HG02870 (cell line): ENCODE results near the gene TSPAN1.

Experiments used
- ATAC-seq: cut with Tn5 transposase; IDR thresholded peaks from one replicate; pipeline ENCODE4 v1.9.1; 2021; ENCODE audit warnings: mild to moderate bottlenecking, moderate library complexity; ENCODE audit not compliant: unreplicated experiment

TSPAN1 gene, protein sequence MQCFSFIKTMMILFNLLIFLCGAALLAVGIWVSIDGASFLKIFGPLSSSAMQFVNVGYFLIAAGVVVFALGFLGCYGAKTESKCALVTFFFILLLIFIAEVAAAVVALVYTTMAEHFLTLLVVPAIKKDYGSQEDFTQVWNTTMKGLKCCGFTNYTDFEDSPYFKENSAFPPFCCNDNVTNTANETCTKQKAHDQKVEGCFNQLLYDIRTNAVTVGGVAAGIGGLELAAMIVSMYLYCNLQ

DNA sequence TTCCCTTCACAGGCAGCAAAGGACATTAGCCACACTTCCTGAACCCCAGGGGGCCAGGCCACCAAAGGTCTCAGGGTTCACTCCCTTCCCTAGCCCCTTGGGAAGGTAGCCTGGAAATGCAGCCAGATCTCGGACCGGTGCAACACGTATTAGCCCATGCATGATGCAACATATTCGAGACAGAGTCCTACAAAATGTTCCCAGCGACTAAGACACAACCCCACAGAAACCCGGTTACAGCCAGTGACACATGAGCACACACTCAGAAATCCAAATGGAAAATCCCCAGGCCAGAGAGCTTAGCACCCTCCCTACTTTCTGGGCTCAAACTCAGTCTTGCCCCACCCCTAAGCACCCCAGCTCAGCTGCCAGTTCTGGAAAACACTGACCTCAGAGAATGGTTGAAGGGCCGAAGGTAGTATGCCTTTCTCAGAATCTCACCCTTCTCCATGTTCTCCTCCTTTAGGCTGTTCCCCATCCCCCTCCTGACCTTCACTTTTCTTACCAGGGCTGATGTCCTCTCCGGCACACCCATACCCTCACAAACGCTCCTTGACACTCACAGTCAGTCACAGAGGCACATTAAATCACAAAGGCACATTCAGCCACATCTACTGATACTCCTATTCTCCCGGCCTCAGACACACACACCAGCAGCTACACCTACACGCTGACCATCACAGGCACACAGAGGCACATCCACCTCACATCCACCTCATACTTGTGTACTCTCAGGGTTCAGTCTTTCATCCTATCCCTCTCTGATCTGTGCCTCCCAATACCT is at the start of gene TSPAN1:
Gene TSPAN1 (plus strand): TSS at position 640 of the 784 bp plus-strand sequence. CDS start 6,021 bp downstream, outside the sequence.
- ATAC-seq: no peak

DNA sequence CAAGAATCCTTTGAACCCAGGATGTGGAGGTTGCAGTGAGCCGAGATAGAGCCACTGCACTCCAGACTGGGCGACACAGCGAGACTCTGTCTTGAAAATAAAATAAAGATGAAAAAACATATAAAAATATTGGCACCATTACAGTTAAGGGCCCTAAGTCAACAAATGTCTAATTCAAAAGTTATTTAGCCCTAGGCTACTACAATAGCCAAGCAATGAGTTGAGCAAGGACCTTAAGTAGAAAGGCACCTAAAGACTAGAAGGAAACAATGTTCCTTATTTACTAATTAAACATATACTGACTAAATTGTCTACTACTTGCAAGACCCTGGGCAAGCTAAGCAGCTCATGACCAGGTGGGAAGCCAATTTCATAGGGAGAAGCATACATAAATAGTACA is 46.5 kb upstream of the TSPAN1 start:
- ATAC-seq: no peak

DNA sequence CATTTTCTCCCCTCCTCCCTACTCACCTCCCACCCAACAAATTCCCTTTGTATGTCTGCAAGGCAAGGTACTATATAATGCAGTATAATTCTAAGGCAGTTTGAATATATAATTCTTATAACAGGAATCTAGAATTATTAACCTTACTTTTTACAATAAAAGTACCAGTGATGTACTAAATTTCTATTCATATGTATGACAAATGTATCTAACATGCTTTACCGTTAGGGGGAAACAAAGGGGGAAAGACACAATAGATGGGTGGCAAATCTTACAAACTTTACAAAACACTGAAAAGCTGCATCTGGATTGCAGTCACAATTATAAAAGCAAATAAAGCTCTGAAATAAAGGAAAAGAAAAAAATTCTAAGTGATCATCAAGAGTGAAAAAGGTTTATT is 44.8 kb upstream of the TSPAN1 start:
- ATAC-seq: no peak

DNA sequence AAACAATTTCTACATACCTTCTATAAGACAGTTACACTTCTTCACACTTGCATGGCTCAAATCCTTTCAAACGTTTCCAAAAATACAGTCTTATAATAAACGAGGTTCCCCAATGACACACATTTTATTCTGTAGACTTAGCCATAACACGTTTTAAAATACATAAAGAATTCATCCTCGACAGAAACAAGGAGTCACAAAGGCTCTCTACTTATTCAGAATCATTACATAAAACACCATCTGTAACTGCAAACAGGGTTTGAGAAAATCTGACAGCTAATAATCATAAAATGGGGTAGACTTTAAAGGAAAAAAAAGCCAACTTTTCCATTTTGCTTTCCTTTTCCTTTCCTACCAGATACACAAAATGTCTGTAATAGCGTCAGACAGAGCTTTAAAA is 44.3 kb upstream of the TSPAN1 start:
- no peak for ATAC-seq

DNA sequence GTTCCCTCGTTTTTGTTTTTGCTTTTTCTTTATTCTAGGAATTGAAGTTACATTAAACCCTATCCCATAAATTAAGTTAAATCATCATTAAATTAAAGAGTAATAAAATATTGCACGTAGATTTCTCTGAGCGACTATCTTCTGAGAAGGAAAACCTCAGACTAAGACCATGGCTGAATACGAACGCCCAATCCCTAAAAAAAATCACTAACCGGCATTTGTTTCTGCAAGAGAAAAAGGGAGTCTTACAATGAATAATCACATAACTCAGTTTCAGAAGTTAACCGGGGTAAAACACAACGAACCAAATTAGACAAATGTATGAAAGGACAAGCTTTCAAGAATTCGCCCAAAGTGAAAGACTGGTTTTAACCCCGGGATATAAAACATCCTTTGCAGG is 43.8 kb upstream of the TSPAN1 start:
- ATAC-seq: no peak

DNA sequence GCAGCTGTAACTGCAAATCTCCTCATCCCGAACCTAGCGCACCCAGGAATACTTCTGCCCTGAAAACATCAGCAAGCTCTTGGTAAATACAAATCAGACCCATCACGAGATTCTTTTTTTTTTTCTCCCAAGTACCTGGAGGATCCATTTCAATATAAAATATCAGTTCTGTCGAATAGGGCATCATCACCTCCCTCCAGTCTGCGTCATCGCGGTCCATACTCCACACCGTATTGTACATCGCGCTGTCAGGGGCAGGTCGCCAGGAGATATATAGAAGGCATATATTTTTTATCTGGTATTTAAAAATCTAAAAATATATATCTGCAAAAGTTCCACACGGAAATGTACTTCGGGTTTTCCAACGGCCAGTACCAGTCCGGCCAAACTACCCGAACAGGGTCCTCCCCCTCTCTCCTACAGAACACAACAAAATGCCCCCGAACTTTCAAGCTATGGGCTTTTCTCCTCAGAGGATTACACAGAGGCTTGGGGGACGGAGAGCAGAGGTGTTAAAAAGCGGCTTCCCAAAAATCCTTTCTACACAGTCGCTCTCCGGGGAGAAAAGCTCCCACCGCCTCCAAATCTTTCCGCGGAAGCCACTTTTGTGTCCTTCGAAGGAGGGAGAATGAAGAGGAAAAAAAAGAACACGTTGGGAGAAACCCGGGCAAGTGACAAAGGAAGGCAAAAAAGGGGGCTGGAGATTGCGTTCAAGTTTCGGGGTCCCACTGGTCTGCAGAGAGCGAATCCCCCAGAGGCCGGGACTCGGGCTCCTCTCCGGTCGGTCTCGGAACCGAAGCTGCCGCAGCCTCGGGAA is 43.0 kb upstream of the TSPAN1 start:
- no peak for ATAC-seq

DNA sequence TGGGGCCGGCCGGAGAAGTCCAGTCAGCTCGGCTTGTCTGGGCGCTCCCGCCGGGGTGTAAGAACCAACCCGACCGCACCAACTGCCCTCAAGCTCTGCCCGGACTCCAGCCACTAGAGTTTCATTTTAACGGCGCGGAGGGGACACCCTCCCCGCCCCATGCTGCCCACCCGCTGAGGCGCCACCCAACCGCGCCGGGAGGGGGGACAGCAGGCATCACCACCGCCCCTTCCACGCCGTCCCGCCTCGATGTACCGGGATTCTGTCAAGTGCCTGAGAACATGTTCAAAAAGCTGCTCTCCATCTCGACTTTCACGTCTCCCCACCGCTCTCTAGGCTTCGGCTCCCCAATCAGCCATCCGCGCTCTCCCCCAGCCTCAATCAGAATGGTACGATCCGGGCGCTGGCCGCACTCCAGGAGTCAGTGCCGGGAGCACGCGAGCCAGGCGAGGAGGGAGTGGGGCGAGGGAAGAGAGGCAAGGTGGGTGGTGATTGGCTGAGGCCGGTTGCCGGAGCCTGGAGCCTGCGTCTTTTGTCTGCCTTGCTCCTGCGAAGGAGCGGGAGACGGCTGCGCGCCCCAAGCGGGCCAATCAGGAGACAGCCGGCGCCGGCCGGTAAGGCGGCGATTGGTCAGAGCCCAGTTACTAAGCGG is 42.2 kb upstream of the TSPAN1 start, which contains the start of gene PIK3R3:
Gene PIK3R3 (minus strand): TSS at position 101 of the 652 bp plus-strand sequence. CDS start 677 bp downstream, outside the sequence.
- ATAC-seq: peak; percentile 89

DNA sequence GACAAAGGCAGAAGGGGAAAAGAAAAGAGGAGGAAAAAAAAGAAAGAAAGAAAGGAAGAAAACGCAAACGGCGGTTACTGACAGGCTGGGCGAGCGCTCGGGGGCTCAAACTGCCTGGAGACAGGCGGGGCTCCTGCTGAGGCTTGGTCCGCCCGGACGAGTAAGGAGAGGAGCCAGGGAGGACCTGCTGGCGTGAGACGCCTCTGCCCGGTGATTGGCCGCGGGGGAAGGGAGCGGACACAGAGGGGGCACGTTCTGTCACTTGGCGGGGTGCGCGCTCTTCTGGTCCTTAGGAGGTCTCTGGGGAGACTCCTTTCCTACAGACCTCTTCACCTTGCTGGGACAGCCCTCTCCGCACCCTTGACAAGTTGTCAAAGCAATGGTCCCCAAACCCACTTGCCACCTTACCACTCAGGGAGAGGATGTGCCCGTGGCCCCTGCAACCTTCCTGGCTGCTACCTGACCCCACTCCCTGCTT is 41.7 kb upstream of the TSPAN1 start:
- peak; percentile 38 for ATAC-seq

DNA sequence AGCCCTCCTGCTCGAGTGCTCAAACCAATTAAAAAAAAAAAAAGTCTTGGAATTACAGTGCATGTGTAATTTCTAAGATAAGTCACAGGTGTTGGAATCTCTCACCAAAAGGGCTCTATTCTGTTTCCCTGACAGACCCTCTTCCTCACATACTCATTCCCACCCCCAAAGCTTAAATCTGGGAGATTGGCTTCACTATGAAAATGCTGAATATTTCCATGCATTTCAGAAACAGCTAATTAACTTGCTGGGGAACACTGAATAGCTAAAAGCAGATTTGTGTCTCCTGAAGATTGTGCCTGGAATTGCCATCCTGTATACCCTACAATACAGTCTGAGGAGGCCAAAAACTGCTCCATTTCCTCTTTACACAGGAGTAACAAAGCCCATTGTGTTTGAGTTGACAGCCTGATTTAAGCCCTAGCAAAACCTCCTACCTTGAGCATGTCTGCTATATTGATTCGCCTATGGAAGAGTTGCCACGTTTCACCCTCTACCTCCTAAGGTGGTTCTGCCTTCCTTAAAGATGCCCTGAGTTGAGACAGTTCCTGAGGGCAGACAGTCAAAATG is 41.0 kb upstream of the TSPAN1 start:
- no peak for ATAC-seq

DNA sequence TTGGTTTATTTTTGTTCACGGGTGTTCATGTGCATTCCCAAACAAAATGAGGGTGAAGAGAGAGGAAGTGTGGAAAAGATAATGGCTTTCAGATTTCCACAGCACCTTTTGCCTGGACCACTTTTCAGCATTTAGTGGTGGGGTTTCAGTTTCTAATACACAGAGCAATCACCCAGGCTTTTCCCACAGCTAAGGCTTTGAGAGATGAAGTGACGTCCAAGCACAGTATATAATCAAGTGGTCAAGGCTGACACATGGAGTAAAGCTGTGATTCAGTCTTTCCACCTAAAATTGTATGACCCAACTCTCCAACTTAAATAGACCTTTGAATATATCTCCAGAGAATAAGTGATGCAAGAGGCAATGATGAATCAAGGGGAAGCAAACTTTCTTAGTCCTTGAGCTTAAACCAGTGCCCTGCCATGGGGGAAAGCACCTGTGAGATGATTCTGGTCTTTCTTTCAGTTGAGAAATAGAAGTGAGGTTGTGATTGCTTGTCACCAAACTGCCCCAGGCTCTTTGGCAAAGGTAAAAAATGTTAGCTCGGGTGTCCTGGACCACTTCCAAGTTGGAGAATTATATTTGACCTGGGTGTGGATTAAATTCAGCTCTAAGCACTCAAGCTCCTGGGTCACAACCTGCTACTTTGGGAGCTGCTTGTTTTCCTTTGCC is 40.1 kb upstream of the TSPAN1 start:
- no peak for ATAC-seq

DNA sequence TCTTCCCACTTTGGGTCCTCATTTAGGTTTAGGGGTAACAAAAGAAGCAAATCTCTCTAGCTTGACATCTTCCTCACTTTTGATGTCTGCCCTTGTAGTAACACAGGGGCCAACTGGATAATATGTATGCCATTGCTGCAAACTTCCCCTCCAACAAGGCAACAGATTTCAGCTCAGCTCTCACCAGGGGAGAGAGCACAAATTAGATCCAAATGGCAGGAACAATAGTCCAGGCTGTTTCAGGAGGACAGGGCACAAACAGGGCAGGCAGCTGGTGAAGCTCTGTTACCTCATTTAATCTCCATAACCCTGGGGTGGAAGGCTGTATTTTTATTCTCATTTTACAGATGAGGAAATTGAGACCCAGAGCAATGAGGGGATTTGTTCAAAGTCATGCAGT is 38.2 kb upstream of the TSPAN1 start:
- no peak for ATAC-seq

DNA sequence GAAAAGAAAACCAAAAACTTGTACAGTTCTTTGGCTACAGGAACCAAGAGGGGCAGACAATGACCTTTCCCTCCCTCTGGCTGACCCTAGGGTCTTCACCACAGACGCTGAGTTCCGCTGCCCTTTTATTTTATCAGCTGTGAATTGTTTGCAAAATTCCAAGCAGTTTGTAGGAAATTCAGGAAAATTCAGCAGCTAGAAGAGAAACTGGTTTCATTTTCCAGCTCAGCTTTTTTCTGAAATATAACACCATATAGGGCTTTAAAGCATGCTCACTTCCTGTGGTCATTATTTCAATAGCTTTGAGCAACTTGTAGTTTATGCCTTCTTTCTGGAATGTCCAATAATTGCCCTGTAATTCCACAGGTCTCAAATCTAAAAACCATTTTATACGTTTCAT is 37.0 kb upstream of the TSPAN1 start:
- no peak for ATAC-seq

DNA sequence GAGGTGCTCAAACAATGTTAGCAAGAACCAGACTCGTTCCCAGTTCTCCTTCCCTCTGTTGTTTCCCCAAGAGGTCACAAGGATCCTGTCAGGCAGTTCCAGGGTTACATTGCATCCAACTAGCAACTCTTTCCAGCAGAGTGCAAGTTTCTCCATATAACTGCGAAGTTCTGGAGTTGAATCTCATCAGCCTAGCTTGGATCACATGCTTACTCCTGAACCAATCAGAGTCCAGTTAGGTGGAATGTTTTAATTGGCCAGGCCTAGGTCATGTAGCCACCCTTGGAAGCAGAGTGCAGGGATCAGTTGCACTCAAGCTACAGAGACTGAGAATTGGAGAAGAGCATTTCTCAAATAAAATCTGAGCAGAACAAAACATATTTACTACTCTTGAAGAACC is 26.6 kb upstream of the TSPAN1 start:
- no peak for ATAC-seq

DNA sequence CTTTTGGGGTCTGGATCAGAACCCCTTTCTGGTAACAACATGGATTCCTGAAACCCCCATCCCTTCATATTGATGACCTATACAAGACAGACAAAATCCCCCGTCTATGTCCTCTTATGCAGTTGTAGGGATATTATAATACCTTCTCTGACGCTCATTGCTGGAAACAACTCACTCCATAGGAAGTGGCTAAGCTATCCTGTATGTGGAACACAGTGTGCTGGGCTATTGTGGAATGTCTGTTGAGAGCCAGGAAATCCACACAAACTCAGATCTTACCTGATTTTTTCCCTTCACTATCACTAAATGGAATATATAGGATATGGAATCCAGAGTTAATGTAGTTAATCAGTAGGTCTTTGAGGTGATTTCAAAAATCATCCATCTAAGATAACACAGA is 24.8 kb upstream of the TSPAN1 start:
- ATAC-seq: no peak

DNA sequence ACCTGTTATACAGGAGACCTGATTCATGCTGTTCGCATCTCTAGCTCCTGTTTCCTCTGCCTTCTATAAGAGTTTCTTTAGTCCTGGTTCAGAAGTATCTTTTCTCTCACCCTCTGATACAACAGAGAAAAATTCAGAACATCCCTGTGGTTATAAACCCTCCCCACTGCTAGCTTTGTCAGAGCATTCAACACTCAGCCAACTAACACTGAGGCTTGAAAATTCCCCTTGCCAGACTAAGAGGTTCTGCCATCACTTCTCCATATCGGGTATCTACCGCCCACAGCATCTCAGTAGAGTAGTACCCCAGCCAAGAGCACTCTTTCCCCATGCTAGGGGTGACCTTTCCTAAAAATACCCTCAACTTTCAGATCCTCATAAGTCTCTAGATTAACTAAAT is 22.9 kb upstream of the TSPAN1 start:
- no peak for ATAC-seq

DNA sequence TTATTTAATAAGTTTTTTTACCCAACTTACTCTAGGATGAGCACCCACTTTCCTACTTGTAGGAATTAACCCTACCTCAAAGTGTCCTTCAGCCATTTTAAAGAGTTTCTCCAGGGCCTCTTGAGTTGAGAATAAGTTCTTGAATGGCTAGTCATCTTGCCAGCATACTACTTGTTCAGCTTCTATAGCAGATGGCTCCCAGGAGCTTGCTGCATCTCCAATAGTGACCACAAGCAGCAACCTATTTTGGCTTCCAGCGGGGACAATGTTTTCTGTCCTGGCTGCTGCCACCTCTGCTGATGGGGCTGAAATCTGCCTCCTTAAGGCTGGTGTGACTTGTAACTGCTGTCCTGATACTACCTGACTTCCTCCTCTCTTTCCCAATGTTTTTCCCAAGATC is 21.7 kb upstream of the TSPAN1 start:
- ATAC-seq: no peak

DNA sequence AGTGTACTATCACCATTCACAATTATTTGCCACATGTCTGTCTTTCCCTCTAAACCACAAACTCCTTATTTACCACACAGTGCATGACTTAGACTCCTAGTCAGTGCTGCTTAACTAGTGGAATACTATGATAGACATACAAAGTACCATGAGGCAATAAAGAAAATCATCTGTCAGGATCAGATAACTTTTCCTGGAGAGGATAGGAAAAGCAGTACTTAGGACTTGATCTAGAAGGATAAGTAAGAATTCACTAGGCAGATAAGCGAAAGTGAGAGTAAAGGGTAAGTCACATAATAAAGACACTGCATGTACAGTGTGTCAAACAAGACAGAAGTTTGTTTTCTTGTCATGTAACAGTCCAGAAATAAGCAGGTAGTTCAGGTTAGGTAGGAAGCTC is 21.2 kb upstream of the TSPAN1 start:
- ATAC-seq: no peak

DNA sequence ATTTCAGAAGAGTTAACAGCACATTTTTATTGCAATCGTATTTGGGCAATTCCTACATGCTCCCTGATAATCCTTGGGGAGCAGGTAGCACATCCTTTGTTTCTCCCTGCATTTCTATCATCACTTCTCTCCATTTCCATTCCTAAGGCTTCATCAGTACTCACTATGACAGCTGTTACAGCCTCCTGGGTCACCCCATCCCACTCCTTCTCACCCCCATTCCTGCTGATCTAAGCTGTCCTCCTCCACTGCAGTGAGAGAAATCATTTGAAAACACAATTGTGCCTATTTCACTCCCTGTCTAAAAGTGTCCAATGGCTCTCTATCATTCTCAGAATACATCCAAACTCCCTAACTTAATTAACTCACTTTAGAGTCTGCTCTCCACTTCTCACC is 17.0 kb upstream of the TSPAN1 start:
- ATAC-seq: no peak

DNA sequence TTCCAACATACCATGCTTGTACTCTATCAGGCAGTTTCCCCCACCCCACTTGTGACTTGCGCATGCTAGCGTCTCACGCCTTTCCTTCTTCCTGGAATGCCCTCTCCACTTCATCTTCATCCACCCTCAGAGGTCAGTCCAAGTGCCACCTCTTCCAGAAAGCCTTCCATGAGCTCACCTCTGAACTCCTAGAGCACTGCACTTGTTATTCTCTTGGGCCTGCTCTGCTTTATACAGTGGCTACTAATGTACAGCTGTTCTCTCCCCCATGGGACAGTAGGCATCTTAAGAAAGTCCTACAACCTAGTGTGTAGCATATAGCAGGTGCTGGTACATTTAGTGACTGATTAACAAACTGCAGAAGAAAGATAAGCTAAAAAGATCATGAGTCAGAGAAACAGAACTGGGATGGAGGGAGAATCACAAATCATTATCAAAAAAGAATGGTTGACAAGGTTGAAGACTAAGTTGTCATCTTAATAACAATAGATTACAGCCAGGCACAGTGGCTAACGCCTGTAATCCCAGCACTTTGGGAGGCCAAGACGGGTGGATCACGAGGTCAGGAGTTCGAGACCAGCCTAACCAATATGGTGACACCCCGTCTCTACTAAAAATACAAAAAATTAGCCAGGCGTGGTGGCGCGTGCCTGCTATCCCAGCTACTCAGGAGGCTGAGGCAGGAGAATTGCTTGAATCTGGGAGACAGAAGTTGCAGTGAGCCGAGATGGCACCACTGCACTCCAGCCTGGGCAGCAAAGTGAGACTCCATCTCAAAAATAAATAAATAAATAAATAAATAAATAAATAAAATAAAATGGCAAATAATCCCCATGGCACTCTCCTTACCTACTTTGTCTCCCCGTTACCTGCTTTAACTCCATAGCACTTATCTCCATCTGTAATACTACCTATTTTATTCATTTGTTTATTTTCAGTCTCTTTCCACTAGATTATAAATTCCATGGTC is 16.3 kb upstream of the TSPAN1 start:
- no peak for ATAC-seq
